Stimulated activated CD4-positive, alpha-beta T cell treated with anti-CD3 and anti-CD28 coated beads, TNF-alpha, amount 100 ng/mL, for 1 hour (primary cell): ENCODE results near the gene HSPA4.
"Not testable (repeated sequence)": the region's sequence is repeated elsewhere in the genome, so short reads cannot be mapped to it uniquely, and the experiment has no call there.

ENCODE experiments used
- DNase-seq, 3 donors: peaks; one replicate each; pipeline ENCODE4 v3.0.0-alpha.2; 2020; ENCODE audit warnings: low read depth in 3 of 3, low spot score in 1 of 3

Gene HSPA4

DNA sequence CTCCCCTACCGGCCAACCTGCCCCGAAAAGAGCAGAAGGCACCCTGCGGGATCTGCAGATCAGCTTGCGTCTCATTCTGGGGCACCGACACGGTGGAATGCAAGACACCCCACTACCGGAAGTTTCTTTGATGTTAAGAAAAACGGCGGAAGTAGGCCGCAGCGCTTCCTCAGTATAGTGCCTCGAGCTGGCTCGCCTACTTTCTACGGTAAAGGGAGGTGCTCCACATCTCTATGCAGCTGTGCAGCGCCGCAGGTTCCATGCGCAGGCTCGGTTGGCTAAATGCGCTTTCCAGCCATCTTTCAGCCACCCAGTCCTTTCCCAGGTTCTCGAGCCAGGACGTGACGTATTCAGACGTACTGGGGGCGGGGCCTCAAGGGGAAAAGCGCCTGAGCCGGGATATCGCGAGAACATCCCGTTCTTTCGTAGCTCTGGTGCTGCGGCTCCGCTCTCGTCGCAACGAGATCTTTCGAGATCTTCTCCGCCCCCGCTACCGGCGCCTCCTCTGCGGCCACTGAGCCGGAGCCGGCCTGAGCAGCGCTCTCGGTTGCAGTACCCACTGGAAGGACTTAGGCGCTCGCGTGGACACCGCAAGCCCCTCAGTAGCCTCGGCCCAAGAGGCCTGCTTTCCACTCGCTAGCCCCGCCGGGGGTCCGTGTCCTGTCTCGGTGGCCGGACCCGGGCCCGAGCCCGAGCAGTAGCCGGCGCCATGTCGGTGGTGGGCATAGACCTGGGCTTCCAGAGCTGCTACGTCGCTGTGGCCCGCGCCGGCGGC lies at the start of gene HSPA4:
Gene HSPA4 (plus strand): TSS at position 472 of the 775 bp plus-strand sequence. CDS start 238 bp downstream, at position 710.
- peak; percentile 87 to 93 (median 92) for DNase-seq

DNA sequence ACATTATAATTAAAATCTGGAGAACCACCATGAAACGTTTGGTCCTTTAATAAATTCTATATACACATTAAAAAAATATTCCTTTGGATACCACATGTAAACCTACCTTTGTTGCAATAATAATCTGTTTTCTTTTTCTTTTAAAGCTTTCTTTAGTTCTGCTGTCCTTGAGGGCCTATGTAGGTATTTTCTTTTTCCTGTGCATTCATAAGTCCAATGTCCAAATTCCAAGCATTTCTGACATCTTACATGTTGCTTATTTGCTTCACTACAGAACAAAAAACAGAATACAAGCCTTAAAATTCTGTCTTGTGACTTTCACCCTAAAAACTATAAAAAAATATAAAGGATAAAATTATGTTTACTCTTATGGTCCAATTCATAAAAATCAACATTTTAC lies 45.2 kb upstream of the HSPA4 start:
- no peak for DNase-seq

DNA sequence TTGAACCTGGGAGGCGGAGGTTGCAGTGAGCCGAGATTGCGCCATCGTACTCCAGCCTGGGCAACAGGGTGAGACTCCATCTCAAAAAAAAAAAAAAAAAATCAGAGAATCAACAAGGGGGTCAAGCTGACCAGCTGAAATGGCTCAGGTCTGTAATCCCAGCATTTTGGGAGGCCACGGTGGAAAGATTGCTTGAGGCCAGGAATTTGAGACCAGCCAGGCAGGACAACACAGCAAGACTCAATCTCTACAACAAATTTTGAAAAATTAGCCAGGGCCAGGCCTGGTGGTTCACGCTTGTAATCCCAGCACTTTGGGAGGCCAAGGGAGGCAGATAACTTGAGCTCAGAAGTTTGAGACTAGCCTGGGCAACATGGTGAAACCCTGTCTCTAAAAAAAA lies 43.4 kb upstream of the HSPA4 start:
- DNase-seq = not testable (repeated sequence)

DNA sequence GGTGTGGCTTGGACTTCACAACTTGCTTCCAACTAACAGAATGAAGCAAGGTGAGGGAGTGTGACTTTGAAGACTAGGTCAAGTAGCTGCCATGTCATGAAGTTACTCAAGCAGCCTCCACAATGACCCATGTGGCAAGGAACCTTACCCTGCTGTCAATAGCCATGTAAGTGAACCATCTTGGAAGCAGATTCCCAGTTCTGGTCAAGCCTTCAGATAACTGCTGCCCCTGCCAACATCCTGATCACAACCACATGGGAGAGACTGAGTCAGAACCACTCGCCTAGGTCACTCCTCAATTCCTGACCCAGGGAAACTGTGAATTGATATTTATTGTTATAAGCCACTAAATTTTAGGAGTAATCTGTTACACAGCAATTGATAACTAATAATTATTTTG lies 36.3 kb upstream of the HSPA4 start:
- no peak for DNase-seq

DNA sequence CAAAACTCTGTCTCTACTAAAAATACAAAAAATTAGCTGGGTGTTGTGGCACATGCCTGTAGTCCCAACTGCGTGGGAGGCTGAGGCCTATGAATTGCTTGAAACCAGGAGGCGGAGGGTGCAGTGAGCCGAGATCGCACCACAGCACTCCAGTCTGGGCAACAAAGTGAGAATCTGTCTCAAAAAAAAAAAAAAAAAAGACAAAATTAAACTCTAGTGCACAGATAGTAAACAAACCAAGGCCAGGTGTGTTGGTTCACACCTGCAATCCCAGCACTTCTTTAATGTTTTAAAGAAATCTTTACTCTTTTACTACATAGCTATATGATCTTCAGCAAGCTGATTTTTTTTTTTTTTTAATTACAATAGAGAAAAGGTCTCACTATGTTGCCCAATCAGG lies 33.8 kb upstream of the HSPA4 start:
- DNase-seq = no peak

DNA sequence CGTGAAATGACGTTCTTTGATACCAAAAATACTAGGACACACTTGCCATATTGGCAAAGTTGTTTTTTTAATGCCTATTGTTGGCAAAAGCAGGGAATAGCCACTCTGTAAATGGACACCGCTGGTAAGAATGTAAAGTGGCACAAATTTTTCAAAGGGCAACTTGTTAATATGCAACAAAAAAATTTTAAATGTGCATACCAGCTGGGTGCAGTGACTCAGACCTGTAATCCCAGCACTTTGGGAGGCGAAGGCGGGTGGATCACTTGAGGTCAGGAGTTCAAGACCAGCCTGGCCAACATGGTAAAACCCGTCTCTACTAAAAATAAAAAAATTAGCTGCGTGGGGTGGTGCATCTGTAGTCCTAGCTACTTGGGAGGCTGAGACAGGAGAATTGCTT lies 32.3 kb upstream of the HSPA4 start:
- not testable (repeated sequence) for DNase-seq

DNA sequence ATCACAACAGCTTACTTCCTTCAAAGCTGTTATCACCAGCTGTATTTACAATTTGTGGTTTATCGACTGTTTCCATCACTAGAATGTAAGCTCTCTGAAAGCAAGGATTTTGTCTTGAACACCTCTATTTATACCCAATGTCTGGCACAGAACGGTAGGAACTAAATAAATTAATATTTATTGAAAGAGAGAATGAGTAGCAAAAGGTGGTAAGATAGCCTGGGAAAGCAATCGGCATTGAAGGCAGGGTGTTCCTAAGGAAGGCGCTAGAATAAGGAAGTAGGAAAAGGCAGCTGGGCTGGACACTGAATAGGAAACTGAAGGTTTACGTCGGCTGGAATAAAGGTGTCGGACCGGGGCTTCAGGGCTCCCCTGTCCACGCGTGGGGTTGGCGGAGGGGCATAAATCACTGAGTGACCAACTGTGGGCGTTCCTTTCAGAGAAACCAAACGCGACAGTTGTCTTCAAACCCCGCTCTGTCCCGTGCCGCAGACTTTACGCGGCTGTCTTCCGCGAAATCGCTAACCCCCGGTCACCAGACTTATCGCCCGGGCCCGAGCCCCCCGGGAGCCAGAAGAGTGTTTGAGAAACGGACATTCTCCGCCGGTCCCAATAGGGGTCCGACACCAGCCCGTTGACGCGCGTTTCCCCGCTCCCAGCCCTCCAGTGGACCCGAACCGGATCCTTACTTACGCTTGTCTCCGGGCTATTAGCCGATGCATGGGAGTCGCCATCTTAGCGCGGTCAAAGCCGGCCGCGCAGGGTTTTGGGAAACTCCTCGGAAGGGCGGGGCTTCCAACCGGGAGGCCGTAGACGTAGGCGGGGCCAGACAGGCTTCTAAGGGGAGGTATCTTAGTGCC lies 25.8 kb upstream of the HSPA4 start, which contains the start of gene ZCCHC10:
Gene ZCCHC10 (minus strand): TSS at position 746 of the 860 bp plus-strand sequence. CDS start 12 bp downstream, at position 734.
- peak; percentile 71 to 83 (median 81) for DNase-seq

DNA sequence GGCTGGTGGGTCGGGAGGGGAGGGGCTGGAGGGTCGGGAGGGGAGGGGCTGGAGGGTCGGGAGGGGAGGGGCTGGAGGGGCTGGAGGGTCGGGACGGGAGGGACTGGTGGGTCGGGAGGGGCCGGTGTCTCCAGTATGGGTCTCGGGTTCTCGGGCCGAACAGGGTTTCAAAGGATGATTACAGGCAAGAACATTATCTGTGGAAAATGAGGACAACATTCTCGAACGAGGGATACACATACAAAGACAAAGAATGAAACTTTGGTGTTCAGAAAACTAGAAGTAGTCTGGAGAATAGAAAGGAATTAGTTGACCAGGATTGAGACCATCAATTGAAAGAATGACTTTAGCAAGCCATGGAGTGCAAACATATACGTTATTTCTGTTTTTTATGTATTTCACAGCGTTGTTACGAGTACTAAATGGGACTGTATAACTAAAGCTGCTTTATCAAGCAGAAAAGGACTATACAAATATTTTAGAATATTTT lies 25.1 kb upstream of the HSPA4 start:
- DNase-seq = no peak

DNA sequence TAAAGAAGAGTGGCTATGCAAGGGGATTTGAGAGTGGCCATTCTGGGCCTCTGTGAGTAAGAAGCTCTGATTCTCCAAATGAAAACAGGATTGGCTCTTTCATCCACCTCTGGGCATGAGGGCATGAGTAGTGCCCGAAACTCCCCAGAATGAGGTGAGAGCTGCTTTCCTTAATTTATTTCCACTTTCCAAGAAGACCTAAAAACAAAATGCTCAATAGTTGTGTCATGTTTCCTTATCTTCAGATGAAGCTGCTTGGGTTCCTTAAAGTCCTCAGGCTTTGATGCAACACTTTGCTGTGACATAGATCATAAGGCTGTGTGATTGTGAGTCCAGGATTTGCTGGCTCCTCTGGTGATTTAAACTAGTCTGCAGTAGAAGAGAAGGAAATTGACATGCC lies 22.4 kb upstream of the HSPA4 start:
- DNase-seq = no peak

DNA sequence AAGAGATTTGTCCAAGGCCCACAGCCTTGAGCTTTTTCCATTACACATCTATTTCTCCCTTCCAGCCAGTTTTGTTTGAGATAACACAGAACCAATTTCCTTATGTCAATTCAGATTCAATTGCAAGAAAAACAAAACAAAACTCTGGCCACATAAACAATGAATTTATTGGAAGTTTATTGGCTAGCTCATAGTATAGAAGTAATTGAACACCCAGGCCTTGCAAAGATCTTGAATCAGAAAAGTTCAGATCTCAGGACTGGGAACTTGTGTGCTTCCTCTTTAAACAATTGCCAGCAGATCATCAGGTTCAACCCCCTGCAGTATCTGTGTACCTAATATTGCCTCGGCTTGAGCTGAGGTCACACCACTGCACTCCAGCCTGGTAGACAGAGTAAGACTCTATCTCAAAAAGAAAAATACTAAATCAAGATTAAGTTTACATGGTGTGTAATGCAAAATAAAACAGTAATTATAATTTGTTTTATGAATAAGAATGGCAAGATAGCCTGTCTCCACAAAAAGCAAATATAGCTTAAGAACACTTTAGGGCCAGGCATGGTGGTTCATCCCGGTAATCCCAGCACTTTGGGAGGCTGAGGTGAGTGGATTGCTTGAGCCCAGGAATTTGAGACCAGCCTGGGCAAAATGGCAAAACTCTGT lies 21.3 kb upstream of the HSPA4 start:
- no peak for DNase-seq

DNA sequence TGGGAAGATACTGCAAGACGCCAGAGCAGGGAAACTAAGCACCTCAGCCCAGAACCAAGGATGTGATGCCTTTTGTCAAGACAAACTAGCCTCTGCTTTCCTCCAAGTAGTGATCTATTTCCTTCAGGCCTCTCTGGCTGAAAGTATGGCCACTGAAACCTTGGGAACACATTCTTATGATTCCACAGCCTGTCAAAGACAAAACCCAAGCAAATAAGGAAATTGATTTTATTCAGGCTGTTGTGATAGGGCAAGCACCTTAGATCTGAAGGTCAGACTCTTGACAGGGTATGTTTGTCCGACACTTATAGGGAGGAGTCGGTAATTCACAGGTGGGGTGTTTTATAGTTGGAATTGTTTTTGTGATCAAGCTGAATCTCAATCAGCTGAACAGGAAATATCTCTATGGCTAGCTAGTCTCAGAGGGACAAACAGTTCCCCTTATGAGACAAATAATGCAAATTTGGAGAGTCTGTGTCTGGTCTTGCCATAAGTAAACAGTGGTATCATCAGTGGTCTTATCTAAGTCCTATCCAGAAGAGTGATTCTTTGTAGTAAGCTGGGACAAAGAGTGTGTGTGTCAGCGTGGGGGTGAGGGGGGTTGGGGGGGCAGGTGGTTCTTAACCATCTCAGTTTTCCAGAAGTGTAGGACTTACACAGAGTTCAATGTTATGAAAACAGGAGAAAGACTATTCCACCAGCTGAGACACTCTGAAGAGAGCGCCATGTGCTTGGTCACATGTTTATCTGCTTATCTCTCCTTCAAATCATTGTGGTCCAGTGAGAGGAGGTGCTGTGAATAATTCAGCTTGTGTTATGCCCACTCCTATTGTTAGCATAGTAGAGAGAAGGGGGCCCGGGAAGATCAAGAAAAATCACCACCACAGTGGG lies 18.7 kb upstream of the HSPA4 start:
- DNase-seq = no peak

DNA sequence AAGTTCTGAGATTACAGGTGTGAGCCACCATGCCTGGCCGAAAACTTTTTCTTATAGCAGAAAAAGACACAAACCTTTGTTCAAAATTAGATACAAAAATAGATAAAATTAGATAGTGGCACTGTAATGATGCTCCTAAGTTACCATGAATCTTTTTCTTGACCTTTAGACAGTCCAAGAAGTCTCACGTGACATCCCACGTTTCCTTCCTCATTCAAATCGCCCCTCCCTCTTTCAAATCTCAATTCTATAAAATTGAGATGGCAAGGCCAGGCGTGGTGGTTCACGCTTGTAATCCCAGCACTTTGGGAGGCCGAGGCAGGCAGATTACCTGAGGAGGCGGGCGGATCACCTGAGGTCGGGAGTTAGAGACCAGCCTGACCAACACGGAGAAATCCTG lies 17.7 kb upstream of the HSPA4 start:
- DNase-seq = no peak

DNA sequence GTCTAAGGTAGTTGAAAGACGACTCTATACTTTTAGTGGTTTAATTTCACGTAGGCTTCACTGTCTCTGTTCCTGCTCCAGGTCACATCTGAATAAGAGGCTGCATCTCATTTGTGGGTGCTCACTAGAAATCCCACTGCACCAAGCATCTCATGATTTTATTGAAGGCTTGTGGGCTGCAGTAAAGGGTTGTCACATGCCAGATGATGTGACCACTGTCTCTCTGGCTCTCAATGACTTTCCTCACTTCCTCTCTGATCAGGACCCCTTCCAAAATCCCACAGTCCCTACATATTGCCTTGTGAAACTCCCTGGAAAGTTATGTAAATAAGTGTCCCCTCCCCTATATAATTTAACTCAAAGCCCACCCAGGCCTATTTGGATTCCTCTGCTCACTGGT lies 16.6 kb upstream of the HSPA4 start:
- DNase-seq = no peak

DNA sequence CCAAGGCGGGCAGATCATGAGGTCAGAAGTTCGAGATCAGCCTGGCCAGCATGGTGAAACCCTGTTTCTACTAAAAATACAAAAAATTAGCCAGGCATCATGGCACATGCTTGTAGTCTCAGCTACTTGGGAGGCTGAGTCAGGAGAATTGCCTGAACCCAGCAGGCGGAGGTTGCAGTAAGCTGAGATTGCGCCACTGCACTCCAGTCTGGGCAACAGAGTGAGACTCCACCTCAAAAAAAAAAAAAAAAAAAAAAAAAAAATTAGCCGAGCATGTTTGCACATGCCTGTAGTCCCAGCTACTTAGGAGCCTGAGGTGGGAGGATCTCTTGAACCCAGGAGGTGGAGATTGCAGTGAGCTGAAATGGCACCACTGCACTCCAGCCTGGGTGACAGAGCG lies 15.1 kb upstream of the HSPA4 start:
- DNase-seq = not testable (repeated sequence)

DNA sequence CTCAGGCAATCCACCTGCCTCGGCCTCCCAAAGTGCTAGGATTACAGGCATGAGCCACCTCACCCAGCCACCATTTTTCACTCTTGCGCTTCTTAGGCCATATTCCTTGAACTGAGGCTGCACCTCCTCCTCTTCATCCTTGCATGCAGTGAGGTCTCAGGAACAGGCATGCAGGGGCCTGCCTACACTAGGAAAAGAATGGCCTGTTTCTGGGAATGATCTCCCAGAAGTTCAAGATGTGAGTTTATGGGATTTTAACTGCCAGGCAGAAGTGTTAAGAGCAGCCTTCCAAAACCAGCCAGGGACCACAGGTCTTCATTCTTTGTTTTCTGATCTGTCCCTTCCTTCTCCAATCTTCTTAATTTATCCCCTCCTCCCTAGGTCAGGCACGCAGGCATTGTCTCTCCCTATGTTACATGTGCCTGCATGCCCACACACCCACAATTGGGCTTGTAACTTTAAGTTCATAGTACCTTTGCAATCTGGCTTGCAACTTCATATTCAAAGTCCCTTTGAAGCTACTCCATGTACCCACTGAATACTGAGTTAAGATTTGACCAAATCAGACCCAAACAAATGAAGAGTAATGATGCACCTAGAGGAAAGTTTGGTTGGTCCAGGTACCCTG lies 10.5 kb upstream of the HSPA4 start:
- DNase-seq = no peak

DNA sequence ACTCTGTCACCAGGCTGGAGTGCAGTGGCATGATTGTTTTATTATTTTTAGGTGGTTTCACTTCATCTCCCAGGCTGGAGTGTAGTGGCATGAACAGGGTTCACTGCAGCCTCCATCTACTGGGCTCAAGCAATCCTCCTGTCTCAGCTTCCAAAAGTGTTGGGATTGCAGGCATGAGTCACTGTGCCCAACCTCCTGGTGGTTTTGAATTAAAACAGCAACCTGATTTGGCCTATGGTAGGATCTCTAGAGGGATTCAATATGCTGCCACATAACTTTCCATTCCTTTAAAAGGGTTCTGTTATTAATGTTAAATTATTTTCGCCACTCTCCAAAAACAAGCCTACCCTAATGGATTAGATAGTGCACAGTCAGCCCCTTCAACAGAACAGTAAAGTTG lies 9.9 kb upstream of the HSPA4 start:
- no peak for DNase-seq

DNA sequence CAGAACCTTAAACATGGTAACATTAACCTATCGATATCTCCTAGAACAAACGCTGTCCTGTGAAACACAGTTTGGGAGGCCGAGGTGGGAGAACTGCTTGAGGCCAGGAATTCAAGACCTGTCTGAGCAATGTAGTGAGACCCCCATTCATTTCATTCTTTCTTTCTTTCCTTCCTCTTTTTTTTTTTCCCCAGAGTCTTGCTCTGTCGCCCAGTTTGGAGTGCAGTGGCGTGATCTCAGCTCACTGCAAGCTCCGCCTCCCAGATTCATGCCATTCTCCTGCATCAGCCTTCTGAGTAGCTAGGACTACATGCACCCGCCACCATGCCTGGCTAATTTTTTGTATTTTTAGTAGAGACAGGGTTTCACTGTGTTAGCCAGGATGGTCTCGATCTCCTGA lies 5.3 kb upstream of the HSPA4 start:
- DNase-seq = not testable (repeated sequence)

DNA sequence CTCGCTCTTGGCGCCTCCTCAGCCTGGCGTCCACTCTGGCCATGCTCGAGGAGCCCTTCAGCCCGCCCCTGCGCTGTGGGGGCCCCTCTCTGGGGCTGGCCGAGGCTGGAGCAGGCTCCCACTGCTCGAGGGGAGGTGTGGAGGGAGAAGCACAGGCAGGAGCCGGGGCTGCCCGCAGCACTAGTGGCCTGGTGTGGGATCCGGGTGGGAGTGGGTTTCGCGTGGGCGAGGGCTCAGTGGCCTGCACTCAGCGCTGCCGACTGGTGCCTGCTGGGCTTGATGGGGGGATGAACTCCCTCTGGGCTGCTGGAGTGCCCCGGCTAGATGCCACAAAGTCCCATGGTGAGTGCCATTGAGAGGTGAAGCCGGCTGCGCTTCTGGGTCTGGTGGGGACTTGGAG lies 4.4 kb upstream of the HSPA4 start:
- no peak for DNase-seq

DNA sequence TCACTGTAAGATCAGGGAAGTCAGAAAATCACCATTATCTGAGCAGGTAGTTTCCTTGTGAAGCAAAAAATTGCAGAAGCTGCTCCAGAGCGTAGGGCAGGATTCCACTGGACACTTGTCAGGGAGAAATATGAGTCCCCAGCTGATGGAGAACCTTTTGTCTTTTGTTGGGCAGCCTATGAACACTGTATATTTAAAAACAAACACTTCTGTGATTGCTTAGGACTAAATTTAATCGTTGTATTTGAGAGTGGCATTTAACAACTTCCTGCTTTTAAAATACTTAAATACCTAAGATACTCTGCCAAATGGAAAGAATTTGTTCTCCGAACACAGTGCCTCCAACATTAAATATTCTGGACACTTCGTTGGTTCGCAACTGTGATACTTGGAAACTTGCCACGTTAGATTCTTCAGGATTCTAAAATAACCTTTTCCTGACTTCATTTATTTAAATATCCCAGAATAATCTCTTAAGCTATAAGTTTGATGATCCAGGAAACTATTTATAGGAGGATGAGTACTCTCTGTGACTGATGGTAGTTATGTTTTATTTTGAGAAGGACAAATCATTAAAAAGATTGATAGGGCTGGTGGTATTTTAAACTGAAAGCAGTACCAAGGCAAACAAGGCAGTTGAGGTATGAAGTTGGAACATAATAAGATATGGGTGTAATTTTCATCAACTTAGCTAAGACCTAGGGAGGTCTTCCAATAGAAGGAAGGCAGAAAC lies 2.7 kb upstream of the HSPA4 start:
- no peak for DNase-seq

DNA sequence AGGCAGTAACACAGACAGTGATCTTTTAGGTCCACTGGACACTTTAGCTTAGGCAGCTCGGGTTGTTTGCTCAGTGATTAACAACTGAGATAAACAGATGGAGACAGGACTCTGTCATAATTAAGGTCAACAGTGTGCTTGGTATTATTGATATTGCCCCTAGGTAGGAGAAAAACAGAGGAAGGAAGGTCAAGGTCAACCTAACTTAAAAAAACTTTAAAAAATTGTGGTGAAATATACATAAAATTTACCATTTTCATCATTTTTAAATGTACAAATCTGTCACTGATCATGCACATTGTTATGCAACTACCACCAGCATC lies 2.1 kb upstream of the HSPA4 start:
- DNase-seq = no peak
